Fibroblast of mammary gland (primary cell): ENCODE measurements around the gene ZNF436.

Source experiments
- DNase-seq: peaks from one replicate; pipeline ENCODE4 v3.0.0-alpha.2; 2010; ENCODE audit warnings: low read depth
- H3K4me3 ChIP-seq: 2 replicates; pipeline ENCODE4 v1.5.1; 2011; ENCODE audit warnings: low read depth, mild to moderate bottlenecking, low read length, moderate library complexity; ENCODE audit not compliant: control insufficient read depth
- TF ChIP-seq, protein P1 (sequence below): conservative IDR thresholded peaks from 2 replicates; pipeline ENCODE4 v1.5.1; 2011; ENCODE audit warnings: low read depth, low read length, inconsistent platforms; ENCODE audit not compliant: control insufficient read depth, insufficient read depth

ZNF436 gene

DNA sequence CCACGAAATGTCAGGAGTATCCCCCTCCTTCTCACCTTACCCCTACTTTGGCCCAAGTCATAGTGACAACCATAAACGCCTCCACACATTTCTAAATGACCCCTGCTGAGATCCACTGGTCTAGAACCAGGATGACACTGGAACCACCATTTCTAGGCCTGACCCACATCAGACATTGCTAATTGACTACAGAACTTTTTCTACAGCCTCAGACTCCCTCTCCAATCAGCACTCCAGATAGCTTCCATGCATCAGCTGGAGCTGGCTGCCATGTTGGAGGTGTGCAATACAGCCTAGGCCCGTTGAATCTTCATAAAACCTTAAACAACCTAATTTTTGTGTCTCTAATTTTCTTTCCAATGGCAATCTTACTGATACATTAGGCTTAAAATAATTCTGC, 36.3 kb upstream of the ZNF436 start:
- no peak overlapping the region for H3K4me3 ChIP-seq
- TF ChIP-seq, protein P1, sequence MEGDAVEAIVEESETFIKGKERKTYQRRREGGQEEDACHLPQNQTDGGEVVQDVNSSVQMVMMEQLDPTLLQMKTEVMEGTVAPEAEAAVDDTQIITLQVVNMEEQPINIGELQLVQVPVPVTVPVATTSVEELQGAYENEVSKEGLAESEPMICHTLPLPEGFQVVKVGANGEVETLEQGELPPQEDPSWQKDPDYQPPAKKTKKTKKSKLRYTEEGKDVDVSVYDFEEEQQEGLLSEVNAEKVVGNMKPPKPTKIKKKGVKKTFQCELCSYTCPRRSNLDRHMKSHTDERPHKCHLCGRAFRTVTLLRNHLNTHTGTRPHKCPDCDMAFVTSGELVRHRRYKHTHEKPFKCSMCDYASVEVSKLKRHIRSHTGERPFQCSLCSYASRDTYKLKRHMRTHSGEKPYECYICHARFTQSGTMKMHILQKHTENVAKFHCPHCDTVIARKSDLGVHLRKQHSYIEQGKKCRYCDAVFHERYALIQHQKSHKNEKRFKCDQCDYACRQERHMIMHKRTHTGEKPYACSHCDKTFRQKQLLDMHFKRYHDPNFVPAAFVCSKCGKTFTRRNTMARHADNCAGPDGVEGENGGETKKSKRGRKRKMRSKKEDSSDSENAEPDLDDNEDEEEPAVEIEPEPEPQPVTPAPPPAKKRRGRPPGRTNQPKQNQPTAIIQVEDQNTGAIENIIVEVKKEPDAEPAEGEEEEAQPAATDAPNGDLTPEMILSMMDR: no peak
- DNase-seq: no peak

DNA sequence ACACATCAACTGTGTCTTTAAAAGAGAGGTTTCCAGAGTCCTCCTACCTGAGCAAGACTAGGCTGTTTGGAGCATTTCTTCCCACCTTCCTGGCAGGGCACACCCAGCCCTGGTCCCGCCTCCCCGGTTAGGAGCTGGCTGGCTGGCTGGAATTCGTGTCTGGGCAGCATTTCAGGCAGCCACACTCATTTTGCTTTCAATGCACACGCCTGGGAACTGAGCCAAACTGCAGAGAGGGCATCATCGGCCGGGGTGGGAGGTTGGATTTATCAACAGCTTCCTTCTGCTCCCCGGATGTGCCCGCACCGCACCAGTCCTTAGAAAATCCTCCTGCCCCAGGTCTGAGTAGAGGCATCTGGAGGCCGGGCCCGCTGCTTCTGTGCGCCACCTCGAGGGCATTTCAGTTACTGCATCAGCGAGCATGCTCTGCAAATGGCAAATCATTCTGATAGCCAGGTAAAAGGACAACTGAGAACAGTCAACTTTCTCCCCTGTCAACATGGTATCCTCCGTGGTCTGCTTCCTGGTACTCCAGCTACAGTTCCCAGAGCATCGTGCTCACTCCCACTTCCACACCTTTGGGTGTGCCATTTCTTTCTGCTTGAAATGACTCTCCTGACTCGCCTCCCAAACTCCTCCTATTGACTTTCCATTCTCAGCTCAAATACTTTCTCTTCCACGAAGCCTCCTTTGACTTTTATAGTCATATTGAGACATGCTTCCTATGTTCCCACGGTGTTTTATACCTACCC, 34.3 kb upstream of the ZNF436 start:
- H3K4me3 ChIP-seq: no peak overlapping the region
- peak; percentile 89 for DNase-seq
- TF ChIP-seq, protein P1: peak; percentile 92

DNA sequence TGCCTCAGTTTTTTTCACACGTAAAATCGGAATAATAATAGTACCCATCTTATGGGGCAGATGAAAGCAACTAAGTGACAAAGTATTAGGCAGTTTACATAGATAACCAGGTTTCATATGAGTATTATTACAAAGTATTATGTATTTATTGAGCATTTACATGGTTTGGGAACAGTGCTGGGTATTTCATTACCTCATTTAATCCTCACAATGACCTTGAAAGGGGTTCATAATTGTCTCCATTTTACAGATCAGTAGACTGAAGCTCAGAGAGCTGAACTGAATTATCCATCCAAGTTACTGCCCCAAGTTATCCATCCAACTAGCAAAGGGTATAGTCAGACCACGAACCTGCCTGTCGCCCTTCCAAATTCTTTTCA, 33.7 kb upstream of the ZNF436 start:
- TF ChIP-seq, protein P1: no peak
- H3K4me3 ChIP-seq: no peak overlapping the region
- no peak for DNase-seq

DNA sequence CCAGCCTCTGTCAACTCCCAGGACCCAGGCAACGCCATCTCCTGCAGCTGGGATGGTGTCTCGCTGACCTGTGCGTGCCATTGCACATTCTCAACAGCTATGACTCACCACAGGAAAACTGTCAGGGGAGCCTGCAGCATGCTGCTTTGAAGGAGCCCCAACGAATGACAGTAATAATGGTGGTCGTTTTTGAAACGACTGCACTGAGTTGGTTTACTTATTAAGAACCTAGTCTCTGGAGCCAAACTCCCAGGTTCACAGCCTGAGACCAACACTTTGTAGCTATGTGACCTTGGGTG, 33.4 kb upstream of the ZNF436 start:
- TF ChIP-seq, protein P1: no peak
- DNase-seq: peak; percentile 70
- no peak overlapping the region for H3K4me3 ChIP-seq

DNA sequence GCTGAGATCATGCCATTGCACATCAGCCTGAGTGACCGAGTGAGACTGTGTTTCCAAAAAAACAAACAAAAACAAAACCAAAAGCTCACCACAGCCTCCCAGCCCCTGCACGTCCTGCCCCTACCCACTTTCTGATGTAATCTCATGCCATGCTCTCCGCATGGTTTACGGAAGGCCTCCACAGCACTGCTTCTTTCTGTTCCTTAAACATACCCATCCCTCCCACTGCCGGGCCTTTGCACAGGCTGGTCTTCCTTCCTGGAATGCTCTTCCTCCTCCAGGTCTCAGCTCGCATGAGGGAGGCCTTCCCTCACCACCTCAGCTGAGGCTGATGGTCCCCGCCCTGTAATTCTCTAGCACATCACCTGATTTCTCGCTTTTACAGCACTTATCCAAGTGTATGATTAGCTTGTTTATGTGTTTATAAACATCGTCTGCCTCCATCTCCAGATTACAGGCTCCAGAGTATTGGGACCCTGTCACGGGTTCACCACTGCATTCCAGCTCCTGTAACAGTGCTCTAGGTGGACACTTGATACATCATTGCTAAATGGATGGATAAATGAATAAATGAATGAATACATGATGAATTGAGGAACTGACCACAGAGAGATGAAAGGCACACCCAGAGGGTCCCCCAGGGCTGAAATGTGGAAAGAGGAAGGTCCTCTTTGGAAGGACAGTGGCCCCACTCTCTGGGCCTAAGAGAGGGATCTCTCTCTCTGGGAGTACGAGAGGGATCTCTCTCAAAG, 32.8 kb upstream of the ZNF436 start:
- DNase-seq: no peak
- TF ChIP-seq, protein P1: no peak
- no peak overlapping the region for H3K4me3 ChIP-seq

DNA sequence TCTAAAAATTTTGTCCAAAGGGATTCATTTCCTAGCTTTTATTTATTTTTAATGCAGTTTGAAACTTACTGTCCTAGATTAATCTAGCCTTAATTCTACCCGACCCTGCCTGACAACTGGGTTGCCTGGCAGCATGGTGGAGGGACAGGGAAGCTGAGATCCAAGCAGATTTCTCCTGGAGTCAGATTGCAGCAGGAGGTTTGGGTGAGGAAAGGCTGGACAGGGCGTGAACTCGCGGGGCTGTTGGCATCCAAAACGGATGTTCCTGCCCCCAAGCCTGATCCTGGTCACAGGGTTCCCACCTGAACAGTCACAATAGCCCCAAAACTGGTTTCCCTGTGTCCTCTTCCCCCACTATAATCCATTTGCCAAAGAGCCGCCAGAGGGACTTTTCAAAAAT, 31.7 kb upstream of the ZNF436 start:
- no peak overlapping the region for H3K4me3 ChIP-seq
- TF ChIP-seq, protein P1: no peak
- DNase-seq: no peak
